ENCODE data around the gene RANBP17. TPM values are rescaled to one million over a fixed set of nuclear protein-coding genes. Genes with fewer than 3 reads are reported as not detected.

Gene RANBP17
- total RNA-seq, 1 donor from 2014 or later: 32.8 TPM

GRCh38 chr5:171314728-171315385 lies 453.0 kb downstream of the RANBP17 start:
- Mint-ChIP-seq H3K27ac (no peak overlapping the region), H3K4me1 (ENCODE audit: low read depth) (peaks cover 2% of the 10 kb centered on the region), H3K9me3 (ENCODE audit: low read depth) (no peaks in the 10 kb centered on the region), H3K27me3 (peaks cover 85% of the 10 kb centered on the region), H3K36me3 (ENCODE audit: insufficient read depth) (no peaks in the 10 kb centered on the region), H3K4me3 (ENCODE audit: low read depth) (no peak overlapping the region)
- no peak for TF ChIP-seq CTCF (IDR thresholded peaks at IDR 0.05; ENCODE audit: unreplicated experiment)
- no peak for DNase-seq (ENCODE audit: low spot score, unreplicated experiment)

DNA sequence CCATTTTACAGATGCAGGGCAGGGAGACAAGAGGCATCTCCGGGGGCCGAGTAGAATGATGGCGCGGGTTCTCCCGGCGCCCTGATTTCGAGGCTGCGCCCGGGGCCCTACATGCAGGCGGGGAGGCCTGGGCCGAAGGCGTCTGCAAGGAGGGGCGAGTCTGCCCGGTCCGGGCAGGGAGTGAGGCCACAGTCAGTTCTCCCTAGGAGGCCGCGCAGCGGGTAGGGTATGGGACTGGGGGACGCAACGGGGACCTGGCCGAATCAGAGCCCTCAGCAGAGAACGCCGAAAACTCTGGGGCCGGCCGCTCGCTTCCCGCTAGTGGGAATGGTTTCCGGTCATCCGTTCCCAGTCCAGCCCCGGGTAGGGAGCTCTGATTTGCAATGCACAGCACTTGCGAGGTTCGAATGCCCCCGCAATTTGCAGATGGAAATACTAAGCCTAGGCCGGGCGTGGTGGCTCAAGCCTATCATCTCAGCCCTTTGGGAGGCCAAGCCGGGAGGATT lies 453.6 kb downstream of the RANBP17 start:
- no peaks in the 10 kb centered on the region for H3K36me3 Mint-ChIP-seq (ENCODE audit: insufficient read depth)
- no peak for TF ChIP-seq CTCF (IDR thresholded peaks at IDR 0.05; ENCODE audit: unreplicated experiment)
- H3K4me3 Mint-ChIP-seq (ENCODE audit: low read depth): no peak overlapping the region
- peaks cover 86% of the 10 kb centered on the region for H3K27me3 Mint-ChIP-seq
- no peak for DNase-seq (ENCODE audit: low spot score, unreplicated experiment)
- H3K4me1 Mint-ChIP-seq (ENCODE audit: low read depth): peaks cover 2% of the 10 kb centered on the region
- H3K27ac Mint-ChIP-seq: no peak overlapping the region
- H3K9me3 Mint-ChIP-seq (ENCODE audit: low read depth): no peaks in the 10 kb centered on the region

DNA sequence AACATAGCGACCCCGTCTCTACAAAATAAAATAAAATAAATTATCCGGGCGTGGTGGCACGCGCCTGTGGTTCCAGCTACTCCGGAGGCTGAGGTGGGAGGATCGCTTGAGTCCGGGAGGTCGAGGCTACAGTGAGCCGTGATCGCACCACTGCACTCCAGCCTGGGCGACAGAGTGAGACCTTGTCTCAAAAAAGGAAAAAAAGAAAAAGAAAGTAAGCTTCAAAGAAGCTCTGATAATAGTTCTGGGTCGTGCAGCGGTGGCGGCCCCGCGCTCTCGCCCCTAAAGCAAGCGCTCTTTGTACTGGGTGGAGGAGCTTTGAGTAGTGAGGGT lies 454.1 kb downstream of the RANBP17 start:
- H3K4me3 Mint-ChIP-seq (ENCODE audit: low read depth): no peak overlapping the region
- no peaks in the 10 kb centered on the region for H3K36me3 Mint-ChIP-seq (ENCODE audit: insufficient read depth)
- DNase-seq (ENCODE audit: low spot score, unreplicated experiment): no peak
- no peak overlapping the region for H3K27ac Mint-ChIP-seq
- peaks cover 2% of the 10 kb centered on the region for H3K4me1 Mint-ChIP-seq (ENCODE audit: low read depth)
- TF ChIP-seq CTCF (IDR thresholded peaks at IDR 0.05; ENCODE audit: unreplicated experiment): no peak
- H3K27me3 Mint-ChIP-seq: peaks cover 86% of the 10 kb centered on the region
- no peaks in the 10 kb centered on the region for H3K9me3 Mint-ChIP-seq (ENCODE audit: low read depth)

- Mint-ChIP-seq H3K4me3 (ENCODE audit: low read depth) (no peak overlapping the region), H3K9me3 (ENCODE audit: low read depth) (no peaks in the 10 kb centered on the region), H3K27ac (no peak overlapping the region), H3K27me3 (peaks cover 87% of the 10 kb centered on the region), H3K36me3 (ENCODE audit: insufficient read depth) (no peaks in the 10 kb centered on the region), H3K4me1 (ENCODE audit: low read depth) (peaks cover 2% of the 10 kb centered on the region)
- no peak for DNase-seq (ENCODE audit: low spot score, unreplicated experiment)
- TF ChIP-seq CTCF (IDR thresholded peaks at IDR 0.05; ENCODE audit: unreplicated experiment): no peak
Observed at GRCh38 chr5:171316258-171317121, 454.7 kb downstream of the RANBP17 start.

GRCh38 chr5:171317230-171317629 lies 455.4 kb downstream of the RANBP17 start:
- no peak for TF ChIP-seq CTCF (IDR thresholded peaks at IDR 0.05; ENCODE audit: unreplicated experiment)
- DNase-seq (ENCODE audit: low spot score, unreplicated experiment): no peak
- peaks cover 95% of the 10 kb centered on the region for H3K27me3 Mint-ChIP-seq
- H3K4me3 Mint-ChIP-seq (ENCODE audit: low read depth): no peak overlapping the region
- no peak overlapping the region for H3K27ac Mint-ChIP-seq
- no peaks in the 10 kb centered on the region for H3K9me3 Mint-ChIP-seq (ENCODE audit: low read depth)
- H3K4me1 Mint-ChIP-seq (ENCODE audit: low read depth): peaks cover 2% of the 10 kb centered on the region
- H3K36me3 Mint-ChIP-seq (ENCODE audit: insufficient read depth): no peaks in the 10 kb centered on the region

Data from progenitor cell of endocrine pancreas (in vitro differentiated cells).